Endodermal cell (in vitro differentiated cells): ENCODE data around the gene PRKCI. TPM values are rescaled to one million over a fixed set of nuclear protein-coding genes. Genes with fewer than 3 reads are reported as not detected.

Experiments used
- DNase-seq: peaks from one replicate; pipeline ENCODE4 v3.0.0-alpha.2; 2017
- H3K27ac ChIP-seq: 2 replicates; pipeline ENCODE4 v1.5.1; 2013; ENCODE audit warnings: mild to moderate bottlenecking, low read depth, low read length, moderate library complexity
- H3K27me3 ChIP-seq: 2 replicates; pipeline ENCODE4 v1.6.1; 2013; ENCODE audit warnings: mild to moderate bottlenecking, low read length, moderate library complexity; ENCODE audit not compliant: insufficient read depth, control insufficient read depth, poor library complexity, severe bottlenecking
- H3K36me3 ChIP-seq: 2 replicates; pipeline ENCODE4 v1.7.0; 2013; ENCODE audit warnings: mild to moderate bottlenecking, low read length, moderate library complexity; ENCODE audit not compliant: control insufficient read depth, insufficient read depth
- H3K4me1 ChIP-seq: one replicate; pipeline ENCODE4 v1.7.0; 2013; ENCODE audit warnings: low read length; ENCODE audit not compliant: control insufficient read depth, insufficient read depth
- H3K4me3 ChIP-seq: 2 replicates; pipeline ENCODE4 v1.5.1; 2013; ENCODE audit warnings: mild to moderate bottlenecking, low read length, moderate library complexity
- H3K9ac ChIP-seq: 2 replicates; pipeline ENCODE4 v1.6.1; 2013; ENCODE audit warnings: mild to moderate bottlenecking, low read length, moderate library complexity; ENCODE audit not compliant: poor library complexity, severe bottlenecking; ENCODE audit errors: extremely low read depth
- H3K9me3 ChIP-seq: 2 replicates; pipeline ENCODE4 v1.6.1; 2013; ENCODE audit warnings: mild to moderate bottlenecking, low read length, moderate library complexity; ENCODE audit not compliant: control insufficient read depth
- H3K27ac Mint-ChIP-seq: 2 replicates; pipeline ENCODE4 v1.8.0; 2020; ENCODE audit warnings: mixed read lengths
- H3K27me3 Mint-ChIP-seq: 2 replicates; pipeline ENCODE4 v1.8.0; 2021; ENCODE audit warnings: mild to moderate bottlenecking, mixed read lengths; ENCODE audit not compliant: insufficient read depth
- H3K36me3 Mint-ChIP-seq: 2 replicates; pipeline ENCODE4 v1.8.0; 2020; ENCODE audit warnings: low read depth, mixed read lengths
- H3K4me1 Mint-ChIP-seq: 2 replicates; pipeline ENCODE4 v1.8.0; 2020; ENCODE audit warnings: mixed read lengths
- H3K4me3 Mint-ChIP-seq: 2 replicates; pipeline ENCODE4 v1.8.0; 2020; ENCODE audit warnings: mild to moderate bottlenecking, moderate library complexity, mixed read lengths
- H3K9me3 Mint-ChIP-seq: 2 replicates; pipeline ENCODE4 v1.8.0; 2020; ENCODE audit warnings: mild to moderate bottlenecking, mixed read lengths
- CTCF ChIP-seq: fragments of 200-600 bp; sonication (generic); conservative IDR thresholded peaks from 2 replicates; pipeline ENCODE4 v1.5.0; 2021; ENCODE audit warnings: antibody characterized with exemption, mild to moderate bottlenecking
- WGBS, 2 experiments: methylation state at CpG; one replicate each; pipeline versions ENCODE4 v1.1.5 to v1.1.7; 2013; ENCODE audit warnings: missing lambda C conversion rate in 2 of 2, mixed read lengths in 1 of 2; ENCODE audit not compliant: insufficient coverage in 1 of 2, insufficient read length in 1 of 2; 5-methylcytosine and 5-hydroxymethylcytosine counted together
- total RNA-seq, 2 donors: library from RNA; stranded (reverse); fragmentation: NEBNext Ultra II Directional in 1 of 2; extraction: Animal tissue kit (Norgen Biotek cat#: 25700) in 1 of 2; gene quantifications; 2 replicates in 1 of 2; 3 replicates in 1 of 2; pipeline ENCODE4 v1.2.1, GENCODE V29; 2021

The PRKCI gene
- total RNA-seq, 2 donors from 2014 or later, result 81.9 to 103 TPM

DNA sequence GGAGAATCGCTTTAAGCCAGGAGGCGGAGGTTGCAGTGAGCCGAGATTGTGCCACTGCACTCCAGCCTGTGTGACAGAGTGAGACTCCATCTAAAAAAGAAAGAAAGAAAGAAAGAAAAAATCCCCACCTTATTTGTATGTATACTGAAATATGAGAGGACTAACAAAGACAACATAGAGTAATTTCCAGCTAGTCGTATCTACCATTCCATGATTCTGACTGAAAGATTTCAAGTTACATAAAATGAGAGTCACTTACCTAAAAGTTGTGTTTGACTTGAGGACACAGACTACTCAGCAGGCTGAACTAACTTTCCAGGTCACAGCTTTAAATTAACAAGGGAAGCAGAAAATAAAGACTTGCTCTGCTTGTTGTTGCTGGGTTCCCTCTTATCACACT, 18.8 kb upstream of the PRKCI start:
- H3K27ac ChIP-seq, result no peak overlapping the region
- H3K27me3 ChIP-seq, result no peaks in the 10 kb centered on the region
- peaks cover 4% of the 10 kb centered on the region for H3K4me1 ChIP-seq
- H3K9me3 ChIP-seq, result no peaks in the 10 kb centered on the region
- H3K9ac ChIP-seq, result no peak overlapping the region
- no peaks in the 10 kb centered on the region for H3K36me3 ChIP-seq
- no peak for TF ChIP-seq CTCF
- Mint-ChIP-seq H3K9me3 (no peaks in the 10 kb centered on the region), H3K27me3 (no peaks in the 10 kb centered on the region), H3K36me3 (no peaks in the 10 kb centered on the region), H3K4me3 (no peak overlapping the region), H3K4me1 (peaks cover 5% of the 10 kb centered on the region), H3K27ac (no peak overlapping the region)
- WGBS, 2 experiments, result 81% methylated on average over 4 of the region's 4 CpGs; no CpG with 5 or more reads in 1 of the 2 experiments
- DNase-seq, result no peak
- H3K4me3 ChIP-seq, result no peak overlapping the region

DNA sequence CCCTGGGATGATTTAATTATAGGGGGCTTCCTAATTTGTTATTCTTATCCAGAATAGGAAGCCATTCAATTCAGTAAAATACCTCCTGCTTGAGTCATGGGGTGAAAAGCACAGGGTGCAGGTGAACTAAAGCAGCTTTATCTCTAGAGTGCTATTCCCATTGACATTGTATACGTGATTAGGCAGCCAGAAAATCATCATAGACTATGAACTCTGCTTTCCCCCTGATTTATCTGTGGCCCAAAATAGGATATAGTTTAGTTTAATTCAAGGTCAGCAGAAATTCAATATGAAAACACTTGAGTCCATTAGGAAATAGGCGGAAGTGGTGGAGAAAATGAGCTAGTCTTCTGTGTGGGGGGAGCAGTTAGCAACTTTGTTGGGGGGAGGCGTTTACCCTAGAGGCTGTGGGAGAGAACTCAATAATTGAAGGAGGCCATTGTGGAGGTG, 18.2 kb upstream of the PRKCI start:
- no peak for TF ChIP-seq CTCF
- H3K4me1 Mint-ChIP-seq, result peaks cover 5% of the 10 kb centered on the region
- no peak overlapping the region for H3K4me3 Mint-ChIP-seq
- Histone ChIP-seq H3K36me3 (no peaks in the 10 kb centered on the region), H3K9ac (no peak overlapping the region), H3K9me3 (no peaks in the 10 kb centered on the region), H3K4me1 (peaks cover 4% of the 10 kb centered on the region), H3K27ac (no peak overlapping the region), H3K4me3 (peak overlapping the region; percentile 25), H3K27me3 (no peaks in the 10 kb centered on the region)
- no peak overlapping the region for H3K27ac Mint-ChIP-seq
- H3K27me3 Mint-ChIP-seq, result no peaks in the 10 kb centered on the region
- H3K9me3 Mint-ChIP-seq, result no peaks in the 10 kb centered on the region
- no peaks in the 10 kb centered on the region for H3K36me3 Mint-ChIP-seq
- 71 to 74% methylated on average over 2 to 3 of the region's 3 CpGs for WGBS, 2 experiments
- DNase-seq, result no peak

GRCh38 chr3:170204509-170204908, 17.7 kb upstream of the PRKCI start:
- H3K4me3 ChIP-seq, result no peak overlapping the region
- H3K4me3 Mint-ChIP-seq, result no peak overlapping the region
- peaks cover 4% of the 10 kb centered on the region for H3K4me1 ChIP-seq
- H3K36me3 Mint-ChIP-seq, result no peaks in the 10 kb centered on the region
- no peak for DNase-seq
- no peaks in the 10 kb centered on the region for H3K9me3 Mint-ChIP-seq
- no peak overlapping the region for H3K9ac ChIP-seq
- no peak for TF ChIP-seq CTCF
- H3K4me1 Mint-ChIP-seq, result peaks cover 5% of the 10 kb centered on the region
- no peaks in the 10 kb centered on the region for H3K36me3 ChIP-seq
- WGBS, 2 experiments, result 88 to 95% methylated on average over 3 to 10 of the region's 10 CpGs
- H3K27me3 Mint-ChIP-seq, result no peaks in the 10 kb centered on the region
- H3K27me3 ChIP-seq, result no peaks in the 10 kb centered on the region
- no peak overlapping the region for H3K27ac ChIP-seq
- H3K27ac Mint-ChIP-seq, result no peak overlapping the region
- H3K9me3 ChIP-seq, result no peaks in the 10 kb centered on the region
